CD8-positive, alpha-beta memory T cell (primary cell): Measurements from ENCODE around the gene CENPO. TPM values are rescaled to one million over a fixed set of nuclear protein-coding genes. Genes with fewer than 3 reads are reported as not detected.
A peak's percentile ranks its signal among the peaks of the same experiment; 100 is the strongest.

Source experiments
- CTCF ChIA-PET: fragments of 350-600 bp; sonication (Branson Sonifier 250); formaldehyde crosslinking; loops from one replicate; lab custom pipeline; 2021; ENCODE audit warnings: antibody characterized with exemption; lab: Charles Lee
- POLR2A ChIA-PET: fragments of 350-600 bp; sonication (Branson Sonifier 250); formaldehyde crosslinking; loops from one replicate; lab custom pipeline; 2021; ENCODE audit warnings: antibody characterized with exemption; lab: Charles Lee
- DNase-seq, 5 donors: peaks; one replicate each; pipeline versions ENCODE4 v3.0.0 to v3.0.0-alpha.2; 2020 to 2022; ENCODE audit warnings: mixed read lengths in 1 of 5
- H3K27ac ChIP-seq: one replicate; pipeline ENCODE4 v1.7.0; 2013; ENCODE audit warnings: low read depth, mild to moderate bottlenecking, low read length, moderate library complexity
- H3K27me3 ChIP-seq: 2 replicates; pipeline ENCODE4 v1.7.0; 2013; ENCODE audit warnings: low read length, mild to moderate bottlenecking; ENCODE audit not compliant: insufficient read depth, poor library complexity, severe bottlenecking
- H3K36me3 ChIP-seq: 2 replicates; pipeline ENCODE4 v1.7.0; 2013; ENCODE audit warnings: mild to moderate bottlenecking, low read length, moderate library complexity; ENCODE audit not compliant: insufficient read depth
- H3K4me1 ChIP-seq: 2 replicates; pipeline ENCODE4 v1.7.0; 2013; ENCODE audit warnings: mild to moderate bottlenecking, low read length, moderate library complexity; ENCODE audit not compliant: insufficient read depth
- H3K4me3 ChIP-seq: 2 replicates; pipeline ENCODE4 v1.7.0; 2013; ENCODE audit warnings: mild to moderate bottlenecking, low read length
- H3K9me3 ChIP-seq: 2 replicates; pipeline ENCODE4 v1.7.0; 2013; ENCODE audit warnings: mild to moderate bottlenecking, low read length
- H3K27ac Mint-ChIP-seq, 8 donors: one replicate each; pipeline ENCODE4 v1.8.0; 2020 to 2021; ENCODE audit warnings: mixed read lengths in 8 of 8, mild to moderate bottlenecking in 6 of 8, inconsistent platforms in 3 of 8, moderate library complexity in 3 of 8
- H3K27me3 Mint-ChIP-seq, 2 donors: one replicate each; pipeline ENCODE4 v1.8.0; 2020 to 2021; ENCODE audit warnings: mixed read lengths in 2 of 2, mild to moderate bottlenecking in 1 of 2, moderate library complexity in 1 of 2
- H3K36me3 Mint-ChIP-seq, 3 donors: one replicate each; pipeline ENCODE4 v1.8.0; 2020 to 2021; ENCODE audit warnings: mixed read lengths in 3 of 3, inconsistent platforms in 1 of 3, mild to moderate bottlenecking in 1 of 3
- H3K4me1 Mint-ChIP-seq, 3 donors: one replicate each; pipeline ENCODE4 v1.8.0; 2020 to 2021; ENCODE audit warnings: mixed read lengths in 3 of 3, inconsistent platforms in 1 of 3, mild to moderate bottlenecking in 1 of 3
- H3K4me3 Mint-ChIP-seq, 7 donors: one replicate each; pipeline ENCODE4 v1.8.0; 2020 to 2021; ENCODE audit warnings: mixed read lengths in 7 of 7, mild to moderate bottlenecking in 6 of 7, moderate library complexity in 4 of 7, inconsistent platforms in 2 of 7
- H3K9me3 Mint-ChIP-seq, 5 donors: one replicate each; pipeline ENCODE4 v1.8.0; 2020 to 2022; ENCODE audit warnings: mixed read lengths in 5 of 5, mild to moderate bottlenecking in 3 of 5, moderate library complexity in 2 of 5, inconsistent platforms in 1 of 5
- polyA plus RNA-seq: library from polyadenylated mRNA; unstranded; fragments of 300-500 nt; fragmentation: Illumina TruSeq; gene quantifications from one replicate; pipeline ENCODE4 v1.2.3, GENCODE V29; 2021
- total RNA-seq, 2 experiments: library from RNA; stranded (reverse); gene quantifications; one replicate each; pipeline ENCODE4 v1.2.3, GENCODE V29; 2021

Gene CENPO
- total and polyA plus RNA-seq, 3 experiments from 2014 or later = 4.2 to 51.7 (median 43.0) TPM

DNA sequence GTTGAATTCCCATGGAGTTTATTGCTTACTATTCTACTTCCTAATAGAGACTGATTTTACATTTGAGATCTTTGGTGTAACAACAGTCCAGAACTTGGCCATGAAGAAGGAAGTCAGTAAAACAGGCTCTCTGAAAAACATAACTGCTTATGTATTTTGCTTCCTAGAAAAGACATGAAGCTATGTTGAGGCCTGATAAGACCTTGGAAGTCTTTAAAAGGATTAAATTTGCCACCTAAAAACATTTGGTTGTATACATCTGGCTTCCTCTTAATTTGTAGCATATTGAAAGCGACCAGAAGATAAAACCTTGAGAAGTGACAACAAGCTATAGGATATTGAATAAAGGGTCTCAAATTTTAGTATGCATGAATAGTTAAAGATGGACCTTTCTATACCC is 36.4 kb upstream of the CENPO start:
- H3K36me3 Mint-ChIP-seq = peaks cover 12 to 44% (median 20%) of the 10 kb centered on the region in 3 donors
- POLR2A ChIA-PET = no interaction called here

DNA sequence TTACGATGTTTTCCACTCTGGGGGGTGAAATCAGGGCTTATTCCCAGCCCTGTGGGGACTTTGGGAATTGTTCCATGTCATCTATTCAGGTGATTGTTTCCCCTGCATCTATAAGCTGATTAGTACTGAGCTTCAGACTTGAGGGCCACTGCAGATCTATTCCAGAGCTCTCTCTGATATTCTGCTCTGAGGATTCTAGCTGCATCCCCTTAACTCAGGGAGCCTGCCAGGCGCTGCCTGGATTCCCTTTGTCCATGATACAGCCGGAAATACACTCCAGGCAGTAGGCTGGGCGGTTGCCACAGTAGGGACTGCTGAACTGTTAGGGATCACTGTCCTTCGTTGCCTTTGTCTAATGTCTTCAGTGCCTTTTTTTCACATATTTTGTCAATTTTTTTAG is 31.4 kb upstream of the CENPO start:
- Histone ChIP-seq H3K27ac (no peak overlapping the region), H3K27me3 (no peaks in the 10 kb centered on the region), H3K4me1 (no peaks in the 10 kb centered on the region), H3K9me3 (no peaks in the 10 kb centered on the region), H3K36me3 (peaks cover 36% of the 10 kb centered on the region), H3K4me3 (no peak overlapping the region)
- peaks cover 0 to 5% (median 0%) of the 10 kb centered on the region in 3 donors for H3K4me1 Mint-ChIP-seq
- H3K27me3 Mint-ChIP-seq = no peaks in the 10 kb centered on the region
- H3K36me3 Mint-ChIP-seq = peaks cover 12 to 70% (median 24%) of the 10 kb centered on the region in 3 donors
- POLR2A ChIA-PET = no interaction called here
- DNase-seq = no peak
- H3K4me3 Mint-ChIP-seq = no peak overlapping the region
- no peak overlapping the region for H3K27ac Mint-ChIP-seq
- CTCF ChIA-PET = interaction anchor here (0.8 kb wide), 1 partner anchor 66 kb away, joined by 3 read pairs; no protein-coding TSS in a partner anchor
- H3K9me3 Mint-ChIP-seq = no peaks in the 10 kb centered on the region

More for the DNA sequence above, 36.4 kb upstream of the CENPO start:
- no peak overlapping the region for H3K4me3 ChIP-seq
- Mint-ChIP-seq H3K27ac (peak overlapping the region in 3 of 8 donors; percentile 2 to 19 (median 6)), H3K4me3 (no peak overlapping the region), H3K4me1 (no peaks in the 10 kb centered on the region), H3K27me3 (no peaks in the 10 kb centered on the region), H3K9me3 (no peaks in the 10 kb centered on the region)
- H3K27me3 ChIP-seq = no peaks in the 10 kb centered on the region
- CTCF ChIA-PET = no interaction called here
- no peak for DNase-seq
- H3K9me3 ChIP-seq = no peaks in the 10 kb centered on the region
- peaks cover 25% of the 10 kb centered on the region for H3K36me3 ChIP-seq
- no peaks in the 10 kb centered on the region for H3K4me1 ChIP-seq
- no peak overlapping the region for H3K27ac ChIP-seq

DNA sequence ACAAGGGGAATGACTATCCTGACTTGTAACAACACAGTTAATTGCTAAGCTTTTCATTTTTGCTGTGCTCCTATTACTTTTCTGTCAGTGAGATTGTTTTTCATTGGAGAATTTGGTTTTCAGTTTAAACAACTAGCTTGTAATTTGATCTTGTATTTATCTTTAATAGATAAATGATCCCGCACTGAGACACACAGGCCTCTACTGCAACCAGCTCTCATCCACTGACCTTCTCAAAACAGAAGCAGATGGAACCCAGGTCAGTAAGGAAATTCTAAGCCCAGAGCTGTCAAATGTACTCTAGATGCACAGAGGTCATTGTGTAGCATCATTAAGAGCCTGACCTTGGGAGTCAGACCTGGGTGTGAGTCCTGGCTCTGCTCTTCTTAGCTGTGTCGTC is 30.7 kb upstream of the CENPO start:
- POLR2A ChIA-PET = no interaction called here

DNA sequence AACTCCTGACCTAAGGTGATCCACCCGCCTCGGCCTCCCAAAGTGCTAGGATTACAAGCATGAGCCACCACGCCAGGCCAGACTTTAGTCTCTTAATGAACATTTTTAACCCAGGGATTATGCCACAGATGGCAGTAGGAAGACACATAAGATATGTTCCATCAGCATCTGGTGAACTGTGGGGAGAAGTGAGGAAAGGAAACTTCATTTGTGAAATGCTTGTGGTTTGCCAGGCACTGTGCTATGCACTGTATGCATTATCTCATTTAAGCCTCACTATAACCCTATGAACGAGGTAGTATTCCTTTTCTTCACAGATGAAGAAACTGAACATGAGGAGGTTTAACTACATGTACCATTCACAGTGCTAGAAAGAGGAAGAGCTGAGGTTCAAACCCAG is 29.4 kb upstream of the CENPO start:
- Mint-ChIP-seq H3K27me3 (no peaks in the 10 kb centered on the region), H3K9me3 (no peaks in the 10 kb centered on the region), H3K36me3 (peaks cover 8 to 71% (median 19%) of the 10 kb centered on the region in 3 donors), H3K27ac (peak overlapping the region in 3 of 8 donors; percentile 1 to 65 (median 58)), H3K4me1 (peaks cover 0 to 5% (median 0%) of the 10 kb centered on the region in 3 donors), H3K4me3 (no peak overlapping the region)
- no peak overlapping the region for H3K4me3 ChIP-seq
- CTCF ChIA-PET = no interaction called here
- no peak for DNase-seq
- POLR2A ChIA-PET = no interaction called here
- no peaks in the 10 kb centered on the region for H3K4me1 ChIP-seq
- H3K27ac ChIP-seq = no peak overlapping the region
- H3K9me3 ChIP-seq = no peaks in the 10 kb centered on the region
- H3K36me3 ChIP-seq = peaks cover 35% of the 10 kb centered on the region
- H3K27me3 ChIP-seq = no peaks in the 10 kb centered on the region

More for the DNA sequence above, 30.7 kb upstream of the CENPO start:
- H3K4me3 ChIP-seq = no peak overlapping the region
- H3K36me3 ChIP-seq = peaks cover 36% of the 10 kb centered on the region
- H3K27me3 ChIP-seq = no peaks in the 10 kb centered on the region
- Mint-ChIP-seq H3K27me3 (no peaks in the 10 kb centered on the region), H3K4me3 (no peak overlapping the region), H3K4me1 (peaks cover 0 to 5% (median 0%) of the 10 kb centered on the region in 3 donors), H3K9me3 (no peaks in the 10 kb centered on the region), H3K36me3 (peaks cover 12 to 70% (median 24%) of the 10 kb centered on the region in 3 donors), H3K27ac (no peak overlapping the region)
- H3K27ac ChIP-seq = no peak overlapping the region
- H3K9me3 ChIP-seq = no peaks in the 10 kb centered on the region
- CTCF ChIA-PET = interaction anchor here (0.8 kb wide), 1 partner anchor 65 kb away, joined by 3 read pairs; no protein-coding TSS in a partner anchor
- no peak for DNase-seq
- H3K4me1 ChIP-seq = no peaks in the 10 kb centered on the region

DNA sequence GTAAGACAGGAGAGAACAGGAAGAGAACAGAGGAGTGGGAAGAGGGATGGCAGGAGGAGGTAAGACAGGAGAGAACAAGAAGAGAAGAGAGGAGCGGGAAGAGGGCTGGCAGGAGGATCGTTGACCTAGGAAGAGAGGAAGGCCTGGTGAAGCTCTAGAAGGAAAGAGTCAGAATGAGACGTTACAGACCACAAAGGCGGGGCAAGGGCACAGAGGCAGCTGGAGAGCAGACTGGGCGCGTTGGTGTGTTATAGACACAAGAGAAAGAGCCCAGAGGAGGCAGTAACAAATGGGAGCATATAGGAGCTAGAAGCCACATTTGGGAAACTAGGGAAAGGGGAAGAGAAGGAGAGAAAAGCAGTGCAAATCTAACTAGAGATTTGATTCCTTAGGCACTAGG is 26.6 kb upstream of the CENPO start:
- no peaks in the 10 kb centered on the region for H3K4me1 ChIP-seq
- H3K36me3 ChIP-seq = peaks cover 35% of the 10 kb centered on the region
- DNase-seq = no peak
- H3K4me3 Mint-ChIP-seq = no peak overlapping the region
- peak overlapping the region in 6 of 8 donors; percentile 0 to 90 (median 52) for H3K27ac Mint-ChIP-seq
- CTCF ChIA-PET = interaction anchor here (1.2 kb wide), 1 partner anchor 26 kb away, joined by 3 read pairs; the partner anchor contains the start of gene PTRHD1
- H3K27me3 ChIP-seq = no peaks in the 10 kb centered on the region
- H3K27me3 Mint-ChIP-seq = no peaks in the 10 kb centered on the region
- peaks cover 0 to 7% (median 6%) of the 10 kb centered on the region in 3 donors for H3K4me1 Mint-ChIP-seq
- H3K9me3 Mint-ChIP-seq = no peaks in the 10 kb centered on the region
- H3K4me3 ChIP-seq = no peak overlapping the region
- H3K9me3 ChIP-seq = no peaks in the 10 kb centered on the region
- H3K36me3 Mint-ChIP-seq = peaks cover 0 to 69% (median 13%) of the 10 kb centered on the region in 3 donors
- POLR2A ChIA-PET = no interaction called here
- no peak overlapping the region for H3K27ac ChIP-seq

DNA sequence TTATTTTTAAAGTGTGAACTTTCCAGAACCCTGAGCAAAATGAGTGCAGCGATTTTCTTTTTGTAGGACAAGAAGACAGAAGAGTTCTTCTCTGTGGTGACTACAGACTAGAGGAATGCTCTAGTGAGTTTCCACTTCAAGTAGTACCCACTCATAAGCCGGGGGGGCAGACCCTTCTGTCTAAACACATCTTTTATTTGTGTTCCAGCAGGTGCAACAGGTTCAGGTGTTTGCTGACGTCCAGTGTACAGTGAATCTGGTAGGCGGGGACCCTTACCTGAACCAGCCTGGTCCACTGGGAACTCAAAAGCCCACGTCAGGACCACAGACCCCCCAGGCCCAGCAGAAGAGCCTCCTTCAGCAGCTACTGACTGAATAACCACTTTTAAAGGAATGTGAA is 25.2 kb upstream of the CENPO start:
- H3K9me3 ChIP-seq = no peaks in the 10 kb centered on the region
- POLR2A ChIA-PET = no interaction called here
- no peak overlapping the region for H3K4me3 ChIP-seq
- no peaks in the 10 kb centered on the region for H3K9me3 Mint-ChIP-seq
- H3K27me3 Mint-ChIP-seq = no peaks in the 10 kb centered on the region
- peaks cover 23% of the 10 kb centered on the region for H3K36me3 ChIP-seq
- H3K4me3 Mint-ChIP-seq = no peak overlapping the region
- CTCF ChIA-PET = no interaction called here
- H3K4me1 ChIP-seq = no peaks in the 10 kb centered on the region
- H3K27ac ChIP-seq = no peak overlapping the region
- no peaks in the 10 kb centered on the region for H3K27me3 ChIP-seq
- no peak overlapping the region for H3K27ac Mint-ChIP-seq
- H3K36me3 Mint-ChIP-seq = peaks cover 0 to 56% (median 11%) of the 10 kb centered on the region in 3 donors
- DNase-seq = no peak
- peaks cover 0 to 7% (median 6%) of the 10 kb centered on the region in 3 donors for H3K4me1 Mint-ChIP-seq

DNA sequence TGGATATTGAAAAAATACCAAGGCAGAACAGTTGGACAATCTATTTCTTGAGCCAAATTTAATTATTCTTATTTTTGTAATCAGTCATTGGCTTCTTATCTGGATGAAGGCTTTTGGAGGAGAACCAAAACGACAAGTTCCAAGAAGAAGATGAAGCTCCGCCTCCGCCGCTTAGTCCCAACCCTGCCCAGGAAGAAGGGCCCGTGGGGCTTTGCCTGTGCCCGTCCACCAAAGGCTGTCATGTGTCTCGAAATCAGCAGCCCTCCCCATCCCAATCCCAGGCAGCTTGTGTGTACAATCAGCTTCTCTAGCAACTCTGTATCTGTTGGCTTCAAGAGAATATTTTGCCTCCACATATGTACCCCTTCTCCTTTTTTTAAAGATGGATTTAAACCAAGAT is 24.6 kb upstream of the CENPO start:
- H3K27me3 Mint-ChIP-seq = no peaks in the 10 kb centered on the region
- peaks cover 0 to 7% (median 6%) of the 10 kb centered on the region in 3 donors for H3K4me1 Mint-ChIP-seq
- no peaks in the 10 kb centered on the region for H3K9me3 Mint-ChIP-seq
- H3K27me3 ChIP-seq = no peaks in the 10 kb centered on the region
- H3K4me3 Mint-ChIP-seq = no peak overlapping the region
- DNase-seq = no peak
- peaks cover 21% of the 10 kb centered on the region for H3K36me3 ChIP-seq
- ChIA-PET POLR2A (no interaction called here), CTCF (no interaction called here)
- H3K27ac ChIP-seq = no peak overlapping the region
- H3K27ac Mint-ChIP-seq = peak overlapping the region in 1 of 8 donors; percentile 48
- H3K4me1 ChIP-seq = no peaks in the 10 kb centered on the region
- no peak overlapping the region for H3K4me3 ChIP-seq
- peaks cover 0 to 55% (median 11%) of the 10 kb centered on the region in 3 donors for H3K36me3 Mint-ChIP-seq
- H3K9me3 ChIP-seq = no peaks in the 10 kb centered on the region

DNA sequence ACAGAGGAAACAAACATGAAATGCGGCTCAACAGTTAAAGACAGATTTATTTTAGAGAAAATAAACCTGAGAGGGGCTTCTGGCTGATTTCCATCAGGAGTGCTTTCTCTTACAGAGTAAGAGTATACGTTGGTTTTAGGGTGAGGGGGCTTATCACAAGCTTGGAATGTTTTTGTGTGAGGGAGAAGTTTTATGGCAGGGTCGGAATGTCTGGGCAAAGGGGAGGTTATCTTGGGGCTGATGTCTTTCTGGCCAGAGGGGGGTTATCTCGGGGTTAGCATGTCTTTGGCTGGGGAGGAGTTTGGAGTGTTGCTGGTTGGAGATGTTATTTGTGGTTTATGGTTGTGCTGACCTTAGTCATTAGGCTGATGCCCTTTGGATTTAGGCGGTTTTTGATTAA is 22.2 kb upstream of the CENPO start:
- ChIA-PET POLR2A (no interaction called here), CTCF (no interaction called here)
- Histone ChIP-seq H3K4me1 (no peaks in the 10 kb centered on the region), H3K36me3 (peaks cover 8% of the 10 kb centered on the region), H3K27me3 (no peaks in the 10 kb centered on the region), H3K27ac (no peak overlapping the region), H3K9me3 (no peaks in the 10 kb centered on the region), H3K4me3 (no peak overlapping the region)
- Mint-ChIP-seq H3K4me3 (no peak overlapping the region), H3K9me3 (no peaks in the 10 kb centered on the region), H3K27me3 (no peaks in the 10 kb centered on the region), H3K27ac (peak overlapping the region in 2 of 8 donors; percentile 30 to 64), H3K4me1 (peaks cover 0 to 7% (median 6%) of the 10 kb centered on the region in 3 donors), H3K36me3 (peaks cover 0 to 36% (median 4%) of the 10 kb centered on the region in 3 donors)
- DNase-seq = no peak
